ENCODE results near the gene LIG3.

GRCh38 chr17:34987232-34987631 is 6.9 kb downstream of the LIG3 start:
- no peak for TF ChIP-seq FOS (IDR thresholded peaks at IDR 0.05; ENCODE audit: low read depth, low read length)
- TF ChIP-seq CTCF (conservative IDR thresholded peaks at IDR 0.05; ENCODE audit: low read depth, low read length) = no peak
- no peak for TF ChIP-seq POLR2A (IDR thresholded peaks at IDR 0.05; ENCODE audit: low read depth, low read length)
- no peak for TF ChIP-seq RAD21 (IDR thresholded peaks at IDR 0.05; ENCODE audit: low read length)
- TF ChIP-seq ELK1 (IDR thresholded peaks at IDR 0.05; ENCODE audit: borderline replicate concordance, low read depth, low read length) = no peak
- TF ChIP-seq MAZ (IDR thresholded peaks at IDR 0.05; ENCODE audit: borderline replicate concordance, low read depth, low read length) = no peak
- TF ChIP-seq MXI1 (IDR thresholded peaks at IDR 0.05; ENCODE audit: borderline replicate concordance, low read depth, low read length) = no peak
- TF ChIP-seq MAFK (IDR thresholded peaks at IDR 0.05; ENCODE audit: low read depth, low read length) = no peak
- TF ChIP-seq RCOR1 (IDR thresholded peaks at IDR 0.05; ENCODE audit: insufficient replicate concordance, low read length) = no peak
- TF ChIP-seq CEBPB (IDR thresholded peaks at IDR 0.05; ENCODE audit: low read depth, low read length) = no peak
- TF ChIP-seq BHLHE40 (IDR thresholded peaks at IDR 0.05; ENCODE audit: low read depth, low read length) = no peak
